IPS DF 4.7 (cell line): ENCODE measurements around the gene RPL18A.

Source experiments
- DNase-seq: peaks from one replicate; pipeline ENCODE4 v3.0.0-alpha.2; 2013; ENCODE audit warnings: low spot score; ENCODE audit errors: extremely low read depth

RPL18A gene

GRCh38 chr19:17908244-17908643, 48.5 kb downstream of the RPL18A start:
- DNase-seq: no peak

DNA sequence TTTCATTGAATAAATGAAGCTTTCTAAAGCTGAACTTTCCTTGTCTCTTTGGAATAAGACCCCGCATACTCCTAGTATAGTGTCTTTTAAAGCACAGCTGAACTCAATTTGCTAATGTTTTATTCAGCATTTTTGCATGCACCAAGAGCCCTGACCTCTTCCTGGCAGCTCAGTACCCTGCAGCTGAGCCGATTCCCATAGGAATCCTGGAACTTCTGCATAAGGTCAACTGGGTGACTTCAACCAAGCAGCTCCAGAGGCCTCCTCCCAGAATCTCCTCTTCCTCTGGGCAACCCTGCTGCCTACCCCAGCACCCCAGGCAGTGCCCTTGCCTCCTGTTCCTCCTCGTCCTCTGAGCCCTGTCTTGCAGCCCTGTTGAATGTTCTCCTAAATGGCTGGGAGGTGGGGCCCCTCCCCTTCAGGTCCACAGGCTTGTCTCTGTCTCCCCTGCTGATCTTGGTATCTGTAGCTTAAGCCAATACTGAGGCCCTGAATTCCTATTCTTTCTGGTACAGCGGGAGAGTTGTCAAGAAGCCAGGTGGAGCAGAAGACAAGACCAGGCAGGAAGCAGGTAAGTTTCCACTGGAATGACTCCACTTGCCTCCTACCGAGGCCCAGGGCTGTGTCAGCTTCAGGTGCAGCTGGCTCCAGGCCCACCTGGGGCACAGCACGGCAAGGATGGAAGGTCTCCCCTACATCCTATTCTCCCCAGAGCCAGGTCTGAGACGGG, 49.5 kb downstream of the RPL18A start:
- no peak for DNase-seq

DNA sequence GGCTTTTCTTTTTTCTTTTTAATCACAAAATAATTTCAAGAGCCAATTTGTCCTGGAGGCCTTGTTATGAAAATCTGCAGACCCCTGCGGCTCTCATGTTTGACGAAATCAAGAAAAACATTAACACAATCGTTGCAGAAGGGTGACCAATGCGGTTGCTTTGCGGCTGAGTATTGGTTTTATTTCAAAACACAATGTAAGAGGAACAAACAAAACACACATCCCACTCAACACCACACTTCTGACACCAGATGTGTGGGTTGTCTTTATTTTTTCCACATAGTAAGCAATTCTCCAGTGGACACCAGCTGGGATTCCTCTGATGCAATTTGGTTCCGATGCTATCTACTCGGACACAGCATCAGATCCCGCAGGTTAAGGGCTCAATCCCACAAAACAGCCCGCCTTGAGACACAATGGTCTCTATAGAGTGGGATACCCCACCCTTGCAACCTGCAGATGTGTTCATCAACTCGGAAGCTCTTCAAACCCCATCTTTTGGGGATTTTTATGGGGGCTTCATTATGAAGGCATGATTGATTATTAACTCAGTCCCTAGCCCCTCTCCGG, 51.2 kb downstream of the RPL18A start:
- no peak for DNase-seq
